Brain microvascular endothelial cell (primary cell): ENCODE data around the gene EFTUD2.

Experiments used
- DNase-seq: peaks from one replicate; pipeline ENCODE4 v3.0.0-alpha.2; 2020
- H3K27ac ChIP-seq: fragments of 250-450 bp; sonication (Bioruptor Pico); 2 replicates; pipeline ENCODE4 v1.5.1; 2020; ENCODE audit warnings: mild to moderate bottlenecking, moderate library complexity
- H3K27me3 ChIP-seq: fragments of 250-450 bp; sonication (Bioruptor Pico); replicated peaks from 2 replicates; pipeline ENCODE4 v1.5.1; 2020; ENCODE audit warnings: mild to moderate bottlenecking
- H3K36me3 ChIP-seq: fragments of 250-450 bp; sonication (Bioruptor Pico); replicated peaks from 2 replicates; pipeline ENCODE4 v1.5.1; 2020; ENCODE audit warnings: mild to moderate bottlenecking
- H3K4me3 ChIP-seq: 2 replicates; pipeline ENCODE4 v1.5.1; 2011; ENCODE audit warnings: low read depth, mild to moderate bottlenecking, control low read depth, low read length, moderate library complexity
- in situ Hi-C: cut with HindIII; loops from 2 replicates; pipeline ENCODE4 v1.10.0; 2017; ENCODE audit warnings: low sequenced_read_pairs, low pct_ligation_motif_present
- TF ChIP-seq, protein P1 (sequence below): IDR thresholded peaks from 2 replicates; pipeline ENCODE4 v1.5.1; 2011; ENCODE audit warnings: low read depth, mild to moderate bottlenecking, moderate library complexity, low read length, control low read depth, inconsistent platforms; ENCODE audit errors: missing control alignments

Gene EFTUD2

DNA sequence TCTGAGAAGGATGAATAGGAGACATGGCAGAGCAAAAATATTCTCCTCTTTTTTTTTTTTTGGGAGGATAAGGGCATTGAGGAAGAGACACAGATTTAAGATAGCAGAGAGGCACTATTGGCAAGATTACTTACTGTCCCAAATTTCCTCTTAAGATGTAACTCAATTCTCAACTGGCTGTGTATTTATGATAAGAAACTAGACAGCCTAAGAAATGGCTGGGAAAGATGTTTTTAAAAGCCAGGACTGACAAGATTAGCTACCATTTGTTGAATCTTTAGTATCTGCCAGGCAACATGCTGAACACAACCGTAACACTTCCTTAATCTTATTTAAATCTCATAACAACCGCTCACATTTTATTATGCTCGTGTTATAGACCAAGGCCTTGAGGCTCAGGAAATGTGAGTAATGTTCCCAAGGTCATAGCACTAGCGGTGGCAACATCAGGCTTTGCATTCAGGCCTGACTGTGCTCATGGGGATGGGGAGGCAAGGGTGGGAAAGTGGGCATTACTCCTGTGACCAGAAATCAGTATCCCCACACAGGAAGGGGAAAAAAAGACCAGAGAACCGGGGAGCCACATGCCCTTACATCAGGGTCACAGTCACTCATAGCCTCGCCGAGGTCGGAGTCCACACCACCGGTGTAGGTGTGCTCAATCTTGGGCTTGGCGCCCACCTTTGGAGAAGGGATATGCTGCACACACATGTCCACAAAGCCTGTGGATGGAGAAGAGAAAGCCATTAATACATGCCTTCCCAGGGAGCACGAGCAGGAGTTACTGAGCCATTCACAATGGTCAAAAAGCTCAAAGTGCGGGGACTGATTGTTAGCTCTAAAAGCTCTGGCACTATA lies 36.0 kb downstream of the EFTUD2 start:
- in situ Hi-C loops = no loop called here
- TF ChIP-seq, protein P1, sequence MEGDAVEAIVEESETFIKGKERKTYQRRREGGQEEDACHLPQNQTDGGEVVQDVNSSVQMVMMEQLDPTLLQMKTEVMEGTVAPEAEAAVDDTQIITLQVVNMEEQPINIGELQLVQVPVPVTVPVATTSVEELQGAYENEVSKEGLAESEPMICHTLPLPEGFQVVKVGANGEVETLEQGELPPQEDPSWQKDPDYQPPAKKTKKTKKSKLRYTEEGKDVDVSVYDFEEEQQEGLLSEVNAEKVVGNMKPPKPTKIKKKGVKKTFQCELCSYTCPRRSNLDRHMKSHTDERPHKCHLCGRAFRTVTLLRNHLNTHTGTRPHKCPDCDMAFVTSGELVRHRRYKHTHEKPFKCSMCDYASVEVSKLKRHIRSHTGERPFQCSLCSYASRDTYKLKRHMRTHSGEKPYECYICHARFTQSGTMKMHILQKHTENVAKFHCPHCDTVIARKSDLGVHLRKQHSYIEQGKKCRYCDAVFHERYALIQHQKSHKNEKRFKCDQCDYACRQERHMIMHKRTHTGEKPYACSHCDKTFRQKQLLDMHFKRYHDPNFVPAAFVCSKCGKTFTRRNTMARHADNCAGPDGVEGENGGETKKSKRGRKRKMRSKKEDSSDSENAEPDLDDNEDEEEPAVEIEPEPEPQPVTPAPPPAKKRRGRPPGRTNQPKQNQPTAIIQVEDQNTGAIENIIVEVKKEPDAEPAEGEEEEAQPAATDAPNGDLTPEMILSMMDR = no peak

DNA sequence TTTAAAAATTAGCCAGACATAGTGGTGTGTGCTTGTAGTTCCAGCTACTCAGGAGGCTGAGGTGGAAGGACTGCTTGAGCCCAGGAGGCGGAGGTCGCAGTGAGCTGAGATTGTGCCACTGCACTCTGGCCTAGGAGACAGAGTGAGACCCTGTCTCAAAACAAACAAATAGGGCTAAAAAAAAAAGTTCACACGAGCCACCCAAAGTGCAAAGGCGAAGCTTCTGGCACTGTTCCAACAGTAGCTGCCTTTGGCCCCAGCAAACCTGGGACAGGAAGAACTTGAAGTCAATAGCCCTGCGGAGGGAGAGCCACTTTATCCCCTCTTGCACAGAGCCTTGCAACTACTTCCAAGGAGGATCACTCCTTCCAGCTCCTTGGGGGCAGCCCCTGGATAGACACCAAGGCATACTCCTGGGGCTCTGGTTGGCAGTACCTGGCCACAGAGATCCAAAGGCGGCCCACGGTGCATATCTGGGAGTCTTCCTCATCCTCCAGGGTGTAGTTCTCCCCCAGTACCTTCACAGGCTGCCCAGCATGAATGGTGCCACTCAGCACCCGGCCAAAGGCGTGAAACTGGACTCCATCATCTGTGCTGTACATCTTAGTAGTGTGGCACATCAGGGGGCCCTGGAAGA lies 36.8 kb downstream of the EFTUD2 start:
- Histone ChIP-seq H3K4me3 (no peak overlapping the region), H3K27ac (no peak overlapping the region), H3K27me3 (no peaks in the 10 kb centered on the region), H3K36me3 (peaks cover 76% of the 10 kb centered on the region)
- TF ChIP-seq, protein P1 = no peak
- in situ Hi-C loops = no loop called here
- DNase-seq = no peak

More for the DNA sequence above, 36.0 kb downstream of the EFTUD2 start:
- no peak for DNase-seq
- Histone ChIP-seq H3K27me3 (no peaks in the 10 kb centered on the region), H3K27ac (no peak overlapping the region), H3K4me3 (no peak overlapping the region), H3K36me3 (peaks cover 76% of the 10 kb centered on the region)

DNA sequence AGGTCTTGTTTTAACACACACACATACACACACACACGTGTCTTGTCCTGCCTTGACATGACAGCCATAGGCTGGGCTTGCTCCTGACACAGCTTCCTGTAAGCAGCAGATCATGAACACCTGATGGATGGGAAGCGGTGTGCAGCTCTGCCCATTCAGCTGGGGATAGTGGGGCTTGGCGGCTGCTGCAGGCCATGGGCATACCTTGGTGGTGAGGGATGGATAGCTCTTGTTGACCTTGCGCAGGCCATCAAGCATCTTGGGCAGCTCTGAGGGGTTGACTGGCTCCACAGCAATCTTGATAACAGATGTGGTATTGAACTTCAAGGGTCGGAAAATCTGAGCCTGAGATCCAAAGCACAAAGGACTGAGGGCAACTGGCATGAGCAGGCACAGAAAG lies 39.5 kb downstream of the EFTUD2 start:
- peaks cover 79% of the 10 kb centered on the region for H3K36me3 ChIP-seq
- H3K27me3 ChIP-seq = no peaks in the 10 kb centered on the region
- in situ Hi-C loops = no loop called here
- no peak overlapping the region for H3K27ac ChIP-seq
- TF ChIP-seq, protein P1 = no peak
- DNase-seq = no peak
- H3K4me3 ChIP-seq = no peak overlapping the region

DNA sequence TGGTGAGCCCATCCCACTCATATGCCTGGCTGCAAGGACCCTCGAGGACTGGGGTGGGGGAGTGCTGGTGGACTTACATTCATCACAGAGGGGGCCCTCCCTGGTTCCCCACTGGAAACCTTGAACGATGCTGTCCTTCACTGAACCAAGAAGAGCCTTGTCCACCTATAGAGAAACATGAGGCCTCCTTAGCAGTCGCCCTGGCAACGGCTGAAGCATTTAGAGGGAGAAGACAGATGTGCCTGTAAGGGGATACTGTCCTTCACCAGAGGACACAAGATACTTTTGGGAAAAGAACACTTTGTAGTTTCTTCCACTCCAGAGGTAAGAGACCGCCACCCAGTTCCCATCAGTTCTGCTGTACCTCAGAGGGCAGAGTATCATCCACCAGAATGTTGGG lies 45.1 kb downstream of the EFTUD2 start:
- Histone ChIP-seq H3K4me3 (no peak overlapping the region), H3K27ac (no peak overlapping the region), H3K36me3 (peaks cover 75% of the 10 kb centered on the region), H3K27me3 (no peaks in the 10 kb centered on the region)
- no peak for DNase-seq
- in situ Hi-C loops = no loop called here
- TF ChIP-seq, protein P1 = no peak

DNA sequence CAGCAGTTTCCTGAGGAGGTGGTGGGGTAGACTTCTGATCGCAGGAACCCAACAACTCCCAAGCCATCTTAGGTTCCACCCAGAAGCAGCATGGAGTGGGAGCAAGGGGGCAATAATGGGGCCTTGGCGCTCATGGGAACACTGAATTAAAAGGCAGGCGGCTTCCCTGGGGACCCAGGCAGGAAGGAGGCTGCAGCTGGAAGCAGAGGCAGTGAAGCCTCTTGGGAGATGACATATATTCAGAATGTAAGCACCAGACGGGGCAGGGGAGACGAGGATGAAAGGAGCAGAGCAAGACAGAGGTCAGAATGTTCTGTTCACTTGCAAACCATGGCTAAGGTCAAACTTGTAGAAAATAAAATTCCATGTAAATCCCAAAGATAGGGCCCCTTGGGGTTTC lies 48.6 kb downstream of the EFTUD2 start:
- no peak overlapping the region for H3K4me3 ChIP-seq
- no peak for DNase-seq
- TF ChIP-seq, protein P1 = no peak
- H3K36me3 ChIP-seq = peaks cover 48% of the 10 kb centered on the region
- in situ Hi-C loops = no loop called here
- no peaks in the 10 kb centered on the region for H3K27me3 ChIP-seq
- H3K27ac ChIP-seq = no peak overlapping the region
